HEK293 (cell line): ENCODE data around the gene PPM1F.

Source experiments
- GFI1B ChIP-seq: fragments of 450-650 bp; formaldehyde crosslinking; IDR thresholded peaks from 2 replicates; pipeline ENCODE4 v1.5.1; 2016; ENCODE audit warnings: missing biosample characterization, missing genetic modification characterization
- GLI2 ChIP-seq: fragments of 450-650 bp; formaldehyde crosslinking; IDR thresholded peaks from 2 replicates; pipeline ENCODE4; 2017; ENCODE audit warnings: missing biosample characterization, missing genetic modification characterization, low read depth, borderline replicate concordance
- HOXA7 ChIP-seq: sonication (generic); formaldehyde crosslinking; IDR thresholded peaks from 2 replicates; pipeline ENCODE4 v1.8.1; 2022; ENCODE audit warnings: missing genetic modification reagents, borderline replicate concordance
- HOXC10 ChIP-seq: sonication (generic); formaldehyde crosslinking; IDR thresholded peaks from 2 replicates; pipeline ENCODE4 v1.8.1; 2023; ENCODE audit warnings: mild to moderate bottlenecking, missing genetic modification reagents
- HOXD13 ChIP-seq: sonication (generic); formaldehyde crosslinking; IDR thresholded peaks from 2 replicates; pipeline ENCODE4 v1.8.0; 2022; ENCODE audit warnings: missing genetic modification reagents, borderline replicate concordance
- PRDM10 ChIP-seq: fragments of 450-650 bp; formaldehyde crosslinking; IDR thresholded peaks from 2 replicates; pipeline ENCODE4 v1.5.1; 2016; ENCODE audit warnings: missing biosample characterization, missing genetic modification characterization
- PRDM4 ChIP-seq: fragments of 450-650 bp; formaldehyde crosslinking; IDR thresholded peaks from 2 replicates; pipeline ENCODE4 v1.5.1; 2017; ENCODE audit warnings: missing biosample characterization, missing genetic modification characterization
- PRDM6 ChIP-seq: fragments of 450-650 bp; formaldehyde crosslinking; IDR thresholded peaks from 2 replicates; pipeline ENCODE4 v1.5.1; 2017; ENCODE audit warnings: missing biosample characterization, missing genetic modification characterization
- TRIM28 ChIP-seq: IDR thresholded peaks from 2 replicates; pipeline ENCODE4 v1.6.1; 2011; ENCODE audit warnings: low read length, control low read depth, borderline replicate concordance
- ZBTB11 ChIP-seq: fragments of 450-650 bp; formaldehyde crosslinking; conservative IDR thresholded peaks from 2 replicates; pipeline ENCODE4 v1.5.1; 2016; ENCODE audit warnings: low read depth, missing biosample characterization, missing genetic modification characterization
- ZBTB49 ChIP-seq: fragments of 450-650 bp; formaldehyde crosslinking; IDR thresholded peaks from 2 replicates; pipeline ENCODE4 v1.5.1; 2016; ENCODE audit warnings: missing biosample characterization, missing genetic modification characterization, low read depth
- ZFP41 ChIP-seq: fragments of 450-650 bp; formaldehyde crosslinking; IDR thresholded peaks from 2 replicates; pipeline ENCODE4 v1.5.1; 2016; ENCODE audit warnings: missing biosample characterization, missing genetic modification characterization, borderline replicate concordance
- ZNF112 ChIP-seq: fragments of 450-650 bp; formaldehyde crosslinking; IDR thresholded peaks from 2 replicates; pipeline ENCODE4 v1.5.0; 2017; ENCODE audit warnings: missing biosample characterization, missing genetic modification characterization
- ZNF175 ChIP-seq: fragments of 450-650 bp; formaldehyde crosslinking; IDR thresholded peaks from 2 replicates; pipeline ENCODE4 v1.5.1; 2016; ENCODE audit warnings: missing biosample characterization, missing genetic modification characterization
- ZNF202 ChIP-seq: fragments of 450-650 bp; formaldehyde crosslinking; IDR thresholded peaks from 2 replicates; pipeline ENCODE4 v1.5.1; 2016; ENCODE audit warnings: missing biosample characterization, missing genetic modification characterization, borderline replicate concordance
- ZNF214 ChIP-seq: fragments of 450-650 bp; formaldehyde crosslinking; IDR thresholded peaks from 2 replicates; pipeline ENCODE4 v1.5.1; 2017; ENCODE audit warnings: missing biosample characterization, mild to moderate bottlenecking, missing genetic modification characterization, borderline replicate concordance
- ZNF223 ChIP-seq: fragments of 450-650 bp; formaldehyde crosslinking; IDR thresholded peaks from 2 replicates; pipeline ENCODE4 v1.5.1; 2016; ENCODE audit warnings: missing biosample characterization, missing genetic modification characterization
- ZNF37A ChIP-seq: fragments of 450-650 bp; IDR thresholded peaks from 2 replicates; pipeline ENCODE4 v1.5.1; 2018; ENCODE audit warnings: missing biosample characterization, missing genetic modification characterization
- ZNF423 ChIP-seq: fragments of 450-650 bp; formaldehyde crosslinking; IDR thresholded peaks from 2 replicates; pipeline ENCODE4 v1.5.1; 2016; ENCODE audit warnings: missing biosample characterization, missing genetic modification characterization
- ZNF488 ChIP-seq: fragments of 450-650 bp; formaldehyde crosslinking; IDR thresholded peaks from 2 replicates; pipeline ENCODE4 v1.5.1; 2016; ENCODE audit warnings: missing biosample characterization, missing genetic modification characterization
- ZNF501 ChIP-seq: fragments of 450-650 bp; formaldehyde crosslinking; IDR thresholded peaks from 2 replicates; pipeline ENCODE4 v1.5.1; 2016; ENCODE audit warnings: missing biosample characterization, missing genetic modification characterization
- ZNF561 ChIP-seq: fragments of 450-650 bp; IDR thresholded peaks from 2 replicates; pipeline ENCODE4 v1.5.1; 2018; ENCODE audit warnings: missing biosample characterization, missing genetic modification characterization, borderline replicate concordance
- ZNF785 ChIP-seq: fragments of 450-650 bp; formaldehyde crosslinking; IDR thresholded peaks from 2 replicates; pipeline ENCODE4 v1.5.1; 2016; ENCODE audit warnings: missing biosample characterization, missing genetic modification characterization
- ZNF791 ChIP-seq: fragments of 450-650 bp; formaldehyde crosslinking; IDR thresholded peaks from 2 replicates; pipeline ENCODE4 v1.5.1; 2016; ENCODE audit warnings: missing biosample characterization, missing genetic modification characterization
- ZNF837 ChIP-seq: fragments of 450-650 bp; formaldehyde crosslinking; IDR thresholded peaks from 2 replicates; pipeline ENCODE4 v1.5.1; 2016; ENCODE audit warnings: missing biosample characterization, missing genetic modification characterization

PPM1F gene

GRCh38 chr22:21982338-21982965 lies 29.8 kb upstream of the PPM1F start, which contains the start of gene TOP3B (continued):
- TF ChIP-seq ZNF202 (tag by site-specific recombination) (no peak), GFI1B (peak; percentile 61; the same call in 1 of the 2 replicates), ZNF791 (tag by site-specific recombination) (no peak), ZNF423 (tag by site-specific recombination) (peak; percentile 99), ZNF214 (tag by site-specific recombination) (no peak), PRDM10 (tag by site-specific recombination) (peak; percentile 24; the same call in 1 of the 2 replicates), GLI2 (tag by site-specific recombination) (no peak), HOXD13 (no peak), ZBTB49 (tag by site-specific recombination) (0 out of 2 replicates have a peak, but pooled peaks have one; percentile 20), ZNF488 (tag by site-specific recombination) (0 out of 2 replicates have a peak, but pooled peaks have one; percentile 23), HOXC10 (CRISPR knock-in tag) (0 out of 2 replicates have a peak, but pooled peaks have one; percentile 73), HOXA7 (CRISPR knock-in tag) (no peak), ZNF112 (tag by site-specific recombination) (no peak), TRIM28 (no peak), ZNF37A (tag by site-specific recombination) (no peak), ZNF785 (tag by site-specific recombination) (peak; percentile 33; the same call in 1 of the 2 replicates), PRDM6 (tag by site-specific recombination) (0 out of 2 replicates have a peak, but pooled peaks have one; percentile 16), ZNF223 (tag by site-specific recombination) (no peak), ZNF561 (peak; percentile 86), ZNF837 (no peak), ZNF501 (tag by site-specific recombination) (peak; percentile 84), ZBTB11 (tag by site-specific recombination) (peak; percentile 99), ZNF175 (tag by site-specific recombination) (no peak), PRDM4 (tag by site-specific recombination) (0 out of 2 replicates have a peak, but pooled peaks have one; percentile 22), ZFP41 (tag by site-specific recombination) (peak; percentile 85; the same call in 1 of the 2 replicates)
